Stimulated activated CD4-positive, alpha-beta T cell treated with anti-CD3 and anti-CD28 coated beads, TNF-alpha, amount 100 ng/mL, for 48 hours (primary cell): ENCODE data around the gene ITPKB.
"Not testable (repeated sequence)": the region's sequence is repeated elsewhere in the genome, so short reads cannot be mapped to it uniquely, and the experiment has no call there.

Experiments used
- DNase-seq, 3 donors: peaks; one replicate each; pipeline ENCODE4 v3.0.0-alpha.2; 2020; ENCODE audit warnings: low read depth in 3 of 3

ITPKB gene

DNA sequence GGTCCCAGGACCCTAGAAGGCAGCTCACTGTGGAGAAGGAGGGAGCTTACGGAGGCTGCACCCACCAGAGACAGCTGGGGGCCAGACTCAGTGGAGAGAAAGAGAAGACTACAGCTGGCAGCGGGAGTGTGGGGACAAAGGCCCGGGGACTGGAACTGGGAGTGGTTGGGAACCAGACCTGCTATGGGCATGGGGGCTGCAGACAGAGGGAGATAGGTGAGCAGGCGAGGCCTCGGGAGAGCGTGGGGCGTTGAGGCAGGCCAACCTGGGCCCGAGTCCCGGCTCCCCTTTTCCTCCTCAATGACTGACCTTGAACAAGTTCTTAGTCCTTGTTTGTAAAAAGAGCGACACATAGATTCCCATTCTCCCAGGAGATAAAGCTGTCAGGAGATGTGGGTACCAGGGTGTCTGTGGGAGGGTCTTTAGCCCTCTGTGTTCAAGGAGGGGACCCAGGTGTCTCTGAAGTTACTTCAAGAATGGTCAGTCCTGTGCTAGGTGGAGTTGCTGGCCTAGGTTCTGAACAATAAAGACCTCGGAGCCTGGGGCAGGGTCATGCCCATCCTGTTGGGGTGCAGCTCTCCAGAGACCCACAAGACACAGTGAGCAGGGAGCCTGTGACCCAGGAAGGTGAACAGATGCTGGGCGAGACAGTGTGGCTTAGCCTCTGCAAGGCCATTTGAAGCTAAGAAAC is 87.9 kb downstream of the ITPKB start:
- DNase-seq = no peak

- no peak for DNase-seq
These were observed 88.7 kb downstream of the ITPKB start for GRCh38 chr1:226650236-226650841.

- no peak for DNase-seq
These were observed 89.3 kb downstream of the ITPKB start for GRCh38 chr1:226649780-226650179.

DNA sequence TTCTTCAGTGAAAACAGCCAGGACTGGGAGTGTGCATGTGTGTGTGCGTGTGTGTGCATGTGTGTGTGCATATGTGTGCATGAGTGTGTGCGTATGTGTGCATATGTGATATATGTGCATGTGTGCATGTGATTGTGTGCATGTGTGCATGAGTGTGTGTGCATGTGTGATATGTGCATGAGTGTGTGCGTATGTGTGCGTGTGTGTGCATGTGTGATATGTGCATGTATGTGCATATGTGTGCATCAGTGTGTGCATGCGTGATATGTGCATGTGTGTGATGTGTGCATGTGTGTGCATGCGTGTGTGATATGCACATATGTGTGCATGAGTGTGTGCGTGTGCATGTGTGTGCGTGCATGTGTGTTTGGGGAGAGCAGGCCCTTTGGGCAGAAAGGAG is 89.8 kb downstream of the ITPKB start:
- DNase-seq = no peak

DNA sequence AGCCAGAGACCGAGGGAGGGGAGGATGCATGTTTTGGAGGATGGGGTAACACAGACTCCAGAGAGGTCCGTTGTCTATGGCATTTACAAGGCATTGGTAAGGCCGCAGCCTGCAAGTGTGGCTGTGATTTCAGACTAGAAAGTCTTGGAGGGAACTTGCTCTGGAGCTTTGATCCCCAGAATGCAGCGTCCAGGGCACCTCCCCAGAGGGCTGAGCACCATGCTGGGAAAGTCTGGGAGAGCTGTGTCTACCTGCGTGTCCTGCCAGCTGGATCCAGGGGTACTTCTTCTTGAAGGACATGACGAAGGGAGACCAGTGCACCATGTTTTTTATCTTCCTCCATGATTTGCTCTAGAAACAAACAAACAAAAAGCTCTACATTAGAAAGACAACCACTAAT is 90.7 kb downstream of the ITPKB start:
- DNase-seq = no peak

DNA sequence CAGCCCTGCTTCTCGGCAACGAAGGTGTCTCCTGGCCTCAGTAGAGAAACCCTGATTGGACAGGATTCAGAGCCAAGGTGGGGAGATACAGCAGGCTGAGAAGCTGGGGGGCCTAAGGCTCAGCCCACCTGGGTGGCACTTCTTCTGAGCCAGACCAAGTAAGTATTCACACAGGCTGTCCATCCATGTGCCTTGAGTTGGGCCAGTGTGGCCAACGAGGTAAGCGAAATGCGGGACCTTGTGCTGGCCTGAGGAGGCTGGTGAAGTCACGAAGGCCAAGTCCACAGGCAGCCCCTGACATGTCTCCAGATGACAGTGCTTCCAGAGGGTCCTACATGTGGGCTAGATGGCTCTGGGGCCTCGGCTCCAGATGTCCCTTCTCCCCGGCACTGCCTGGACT is 91.4 kb downstream of the ITPKB start:
- no peak for DNase-seq

DNA sequence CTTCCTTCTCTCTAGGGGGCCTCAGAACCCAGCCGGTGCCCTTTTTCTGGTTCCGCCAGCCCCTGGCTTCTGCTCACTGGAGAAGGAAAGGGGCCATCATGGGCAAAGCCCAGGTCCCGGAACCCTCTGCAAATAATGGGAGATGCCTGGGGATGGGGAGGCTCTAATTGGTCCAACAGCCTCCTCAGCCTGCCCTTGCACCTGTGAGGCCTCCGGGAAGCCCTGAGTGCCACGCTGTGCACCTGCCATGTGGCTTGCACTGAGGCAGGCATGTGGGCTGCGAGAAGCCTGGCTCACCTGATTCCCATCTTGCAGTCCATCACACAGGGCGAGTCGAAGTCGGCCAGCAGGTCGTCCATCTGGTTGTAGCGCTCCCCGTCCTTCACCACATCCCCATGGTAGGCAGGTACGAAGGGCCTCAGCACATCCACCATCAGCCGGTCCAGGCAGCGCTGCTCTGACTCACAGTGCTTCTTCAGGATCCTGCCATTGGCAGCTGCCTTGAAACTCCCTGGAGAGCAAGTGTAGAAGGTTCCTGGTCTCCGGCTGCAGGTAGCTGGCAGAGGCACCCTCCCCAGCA is 92.1 kb downstream of the ITPKB start:
- DNase-seq = no peak

DNA sequence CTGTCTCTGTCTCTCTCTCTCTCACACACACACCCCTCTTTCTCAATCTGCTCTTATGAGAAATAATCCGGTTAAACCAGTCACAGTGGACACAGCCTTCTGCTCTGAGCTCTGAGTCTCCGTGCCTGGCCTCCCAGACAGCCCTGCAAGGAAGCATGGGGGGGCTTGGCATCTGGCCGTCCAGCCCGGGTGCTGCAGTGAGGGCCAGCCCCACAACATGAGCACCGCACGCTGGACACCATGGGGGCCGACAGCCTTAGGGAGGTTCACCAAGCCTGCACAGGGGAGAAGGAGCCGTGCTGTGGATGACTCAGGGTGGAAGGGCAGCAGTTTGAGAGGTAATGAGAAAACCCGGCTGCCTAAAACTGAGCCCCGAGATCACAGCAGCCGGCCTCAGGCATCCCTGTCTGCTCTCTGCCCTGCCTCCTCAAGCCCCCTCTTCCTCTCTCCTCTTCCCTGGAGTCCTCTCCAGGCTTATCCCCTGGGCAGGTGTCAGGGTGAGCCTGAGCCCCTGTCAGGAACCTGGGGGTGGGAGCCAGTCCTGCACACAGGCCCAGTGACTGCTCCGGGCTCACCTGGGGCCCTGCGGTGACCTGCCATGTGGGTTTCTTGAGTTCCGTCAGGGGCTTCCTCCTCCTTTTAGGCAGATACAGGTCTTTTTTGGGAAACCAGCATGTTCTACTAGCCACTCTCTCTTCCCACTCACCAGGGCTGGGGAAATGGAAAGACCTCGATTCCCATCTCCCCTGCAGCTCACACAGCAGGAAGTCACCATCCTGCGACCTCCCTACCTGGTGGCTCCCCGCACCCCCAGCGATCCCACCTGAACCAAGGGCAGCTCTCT is 92.8 kb downstream of the ITPKB start:
- no peak for DNase-seq

GRCh38 chr1:226645279-226645976 is 93.7 kb downstream of the ITPKB start:
- no peak for DNase-seq

DNA sequence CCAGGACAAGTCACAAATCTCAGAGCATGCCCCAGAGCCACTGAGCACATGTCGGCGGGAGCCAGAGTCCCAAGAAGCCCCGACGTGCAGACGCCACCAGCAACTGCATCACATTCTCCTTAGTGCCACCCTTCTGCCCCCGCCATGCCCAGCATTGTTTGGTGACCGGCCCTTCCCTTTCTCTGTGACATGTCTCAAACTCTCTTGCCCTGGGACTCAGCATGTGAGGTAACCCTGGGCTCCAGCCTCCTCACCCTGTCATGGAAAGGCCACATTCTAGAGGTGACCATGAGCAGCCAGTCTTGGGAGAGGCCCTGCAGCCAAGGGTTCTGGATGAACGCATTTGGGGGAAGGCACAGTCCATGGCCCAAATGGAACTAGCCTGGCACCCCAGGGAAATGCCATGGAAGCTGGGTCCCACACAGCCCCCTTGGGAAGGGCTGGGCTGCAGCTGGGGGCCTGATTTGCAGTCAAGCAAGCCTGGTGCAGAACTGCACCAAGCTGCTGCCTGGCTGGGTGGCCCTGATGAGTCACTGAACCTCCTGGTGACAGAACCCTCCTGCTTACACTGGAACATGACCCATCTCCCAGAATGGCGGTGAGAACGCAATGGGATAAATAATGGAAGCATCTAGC is 94.4 kb downstream of the ITPKB start:
- DNase-seq = no peak

DNA sequence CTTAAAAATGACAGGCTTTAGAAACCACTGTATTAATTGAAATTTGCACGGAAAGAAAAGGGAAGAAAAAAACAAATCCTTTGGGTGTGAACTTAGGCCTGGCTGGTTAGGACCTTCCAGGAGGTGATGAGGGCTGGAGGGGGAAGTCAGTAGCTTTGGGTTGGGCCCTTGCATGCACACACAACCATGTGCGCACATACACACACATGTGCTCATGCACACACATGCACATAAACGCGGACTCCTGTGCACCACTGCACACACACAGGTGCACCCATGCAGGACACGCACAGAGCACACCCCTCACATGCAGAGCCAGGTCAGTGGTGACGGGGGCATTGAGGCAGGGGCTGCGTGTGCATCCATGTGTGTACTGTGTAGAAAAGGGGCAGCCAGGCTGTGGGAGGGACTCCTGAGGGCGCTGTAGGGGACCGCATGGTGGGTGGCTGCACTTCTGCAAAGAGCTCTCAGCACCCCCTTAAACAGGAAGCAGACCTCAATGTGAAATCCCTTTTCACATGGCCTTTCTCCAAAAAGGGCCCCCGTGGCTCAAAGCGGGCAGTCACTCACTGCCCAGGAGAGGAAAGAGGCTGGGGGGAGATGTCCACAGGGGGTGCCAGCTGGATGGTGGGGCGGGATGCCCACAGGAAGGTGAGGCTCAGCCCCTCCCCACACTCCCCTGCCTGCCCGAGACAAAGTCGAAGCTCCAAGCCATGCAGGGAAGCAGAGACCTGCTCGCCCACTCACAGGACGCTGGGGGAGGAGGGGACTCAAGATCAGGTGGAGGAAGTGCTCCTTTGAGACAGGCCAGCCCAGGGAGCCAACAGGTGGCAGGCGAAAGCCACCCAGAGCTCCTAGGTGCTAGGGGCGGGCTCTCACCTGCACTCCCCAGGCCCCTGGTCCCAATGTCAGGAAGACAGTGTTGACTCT is 95.2 kb downstream of the ITPKB start:
- no peak for DNase-seq

DNA sequence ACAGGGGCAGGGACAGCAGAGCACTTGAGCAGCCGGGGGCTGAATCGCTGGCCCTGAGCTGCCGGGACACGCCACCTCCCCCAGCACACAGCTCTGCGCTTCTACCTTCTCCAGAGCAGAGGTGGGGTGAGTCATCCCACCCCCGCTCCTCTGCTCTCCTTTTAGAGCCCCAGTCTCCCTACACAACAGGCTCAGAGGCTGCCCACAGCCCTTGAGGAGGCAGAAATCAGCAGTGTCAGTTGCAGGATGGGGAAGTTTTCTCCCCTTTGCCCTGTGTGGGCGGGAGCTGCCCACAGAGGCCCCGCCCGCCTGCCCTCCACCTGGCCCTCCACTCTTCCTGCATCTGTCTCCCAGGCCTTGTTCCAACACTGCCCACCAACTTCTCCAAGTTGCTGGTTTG is 95.9 kb downstream of the ITPKB start:
- peak; percentile 39 to 59 (median 51) for DNase-seq

GRCh38 chr1:226642421-226642820 is 96.7 kb downstream of the ITPKB start:
- no peak for DNase-seq

DNA sequence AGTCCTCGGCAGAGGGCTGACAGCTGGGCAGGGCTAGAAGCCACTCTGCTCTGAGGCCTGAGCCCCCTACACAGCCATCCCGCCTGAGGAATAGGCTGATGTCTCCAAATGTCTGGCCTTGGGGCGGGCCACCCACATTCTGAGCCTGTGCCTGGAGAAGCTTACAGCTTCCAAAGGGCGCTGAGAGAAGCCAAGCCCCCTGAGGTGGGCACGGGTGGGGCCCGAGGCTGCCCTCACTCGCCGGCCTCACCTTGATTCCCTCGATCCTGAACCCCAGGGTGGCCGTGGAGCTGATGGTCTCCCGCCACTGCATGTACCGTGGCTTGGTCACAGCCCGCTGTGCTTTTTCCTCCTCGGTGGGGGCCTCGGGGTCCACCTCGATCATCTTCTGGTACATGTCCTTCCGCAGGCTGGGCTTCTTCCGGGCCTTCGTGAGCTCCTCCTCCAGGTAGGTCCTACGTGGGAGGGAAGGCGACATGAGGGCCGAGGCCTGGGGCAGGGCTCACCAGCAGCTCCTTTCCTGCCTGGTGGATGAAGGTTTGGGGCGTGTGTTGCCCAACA is 97.3 kb downstream of the ITPKB start:
- DNase-seq = no peak

- no peak for DNase-seq
These were observed 98.6 kb downstream of the ITPKB start for GRCh38 chr1:226640321-226641136.

DNA sequence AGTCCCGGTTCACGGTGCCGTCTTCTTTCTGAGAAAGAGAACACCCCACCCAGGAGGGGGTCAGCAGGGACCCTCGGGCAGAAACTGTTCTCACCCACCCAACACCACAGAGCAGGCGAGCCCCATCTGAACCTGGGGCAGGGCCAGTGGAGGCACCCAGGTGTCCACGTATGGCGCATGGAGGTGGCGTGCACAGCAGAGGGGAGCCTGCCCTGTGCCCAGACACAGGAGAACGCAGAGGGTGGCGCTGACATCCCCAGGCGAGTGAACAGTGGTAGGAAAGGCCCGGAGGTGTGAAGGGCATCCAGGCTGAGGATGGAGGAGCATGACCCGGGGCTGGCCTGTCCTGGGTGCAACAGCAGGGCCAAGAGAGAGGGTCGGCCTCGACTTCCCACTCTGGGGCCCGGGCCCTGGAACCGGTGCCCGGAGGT is 99.4 kb downstream of the ITPKB start:
- no peak for DNase-seq

DNA sequence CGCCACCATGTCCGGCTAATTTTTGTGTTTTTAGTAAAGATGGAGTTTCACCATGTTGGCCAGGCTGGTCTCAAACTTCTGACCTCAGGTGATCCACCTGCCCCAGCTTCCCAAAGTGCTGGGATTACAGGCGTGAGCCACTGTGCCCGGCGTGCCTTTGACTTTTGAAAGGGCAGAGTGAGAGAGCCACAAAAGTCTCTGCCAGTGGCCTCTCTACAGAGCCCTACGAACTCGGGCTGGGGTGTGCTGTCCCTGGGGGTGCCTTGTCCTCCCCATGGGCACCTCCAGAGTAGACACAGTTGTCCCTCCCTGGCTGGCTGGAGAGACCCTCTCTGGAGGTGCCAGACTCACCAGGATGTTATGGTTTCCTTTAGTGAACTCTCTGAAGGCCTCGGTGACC is 99.9 kb downstream of the ITPKB start:
- DNase-seq = not testable (repeated sequence)

GRCh38 chr1:226638608-226639007 is 100.5 kb downstream of the ITPKB start:
- no peak for DNase-seq

GRCh38 chr1:226638001-226638601 is 101.0 kb downstream of the ITPKB start:
- no peak for DNase-seq
